Type B pancreatic cell (in vitro differentiated cells): ENCODE measurements around the gene FAM53A. TPM values are rescaled to one million over a fixed set of nuclear protein-coding genes. Genes with fewer than 3 reads are reported as not detected.

ENCODE experiments used
- DNase-seq: peaks from one replicate; pipeline ENCODE4 v3.0.0; 2021; ENCODE audit warnings: mixed read lengths; ENCODE audit not compliant: unreplicated experiment; ENCODE audit errors: extremely low spot score
- H3K27ac Mint-ChIP-seq: 2 replicates; pipeline ENCODE4 v1.8.0; 2021; ENCODE audit warnings: mild to moderate bottlenecking, mixed read lengths
- H3K27me3 Mint-ChIP-seq: 2 replicates; pipeline ENCODE4 v1.8.0; 2021; ENCODE audit warnings: mixed read lengths
- H3K36me3 Mint-ChIP-seq: 2 replicates; pipeline ENCODE4 v1.8.0; 2021; ENCODE audit warnings: mixed read lengths
- H3K4me1 Mint-ChIP-seq: one replicate; pipeline ENCODE4 v1.8.0; 2021; ENCODE audit warnings: mixed read lengths; ENCODE audit not compliant: unreplicated experiment
- H3K4me3 Mint-ChIP-seq: 2 replicates; pipeline ENCODE4 v1.8.0; 2021; ENCODE audit warnings: mild to moderate bottlenecking, mixed read lengths
- H3K9me3 Mint-ChIP-seq: 2 replicates; pipeline ENCODE4 v1.8.0; 2021; ENCODE audit warnings: mixed read lengths
- CTCF ChIP-seq: fragments of 200-600 bp; sonication (generic); conservative IDR thresholded peaks from 2 replicates; pipeline ENCODE4 v1.5.0; 2021; ENCODE audit warnings: antibody characterized with exemption, mild to moderate bottlenecking
- total RNA-seq: library from RNA; stranded (reverse); gene quantifications from 2 replicates; pipeline ENCODE4 v1.2.1, GENCODE V29; 2021; ENCODE audit warnings: low replicate concordance

Gene FAM53A
- total RNA-seq, 1 donor from 2014 or later = 3.2 TPM

- no peak for DNase-seq
- Mint-ChIP-seq H3K27ac (no peak overlapping the region), H3K36me3 (no peaks in the 10 kb centered on the region), H3K4me3 (no peak overlapping the region), H3K4me1 (peaks cover 3% of the 10 kb centered on the region), H3K9me3 (no peaks in the 10 kb centered on the region), H3K27me3 (no peaks in the 10 kb centered on the region)
- TF ChIP-seq CTCF = no peak
These were observed 71.6 kb downstream of the FAM53A start for GRCh38 chr4:1612278-1613098.

DNA sequence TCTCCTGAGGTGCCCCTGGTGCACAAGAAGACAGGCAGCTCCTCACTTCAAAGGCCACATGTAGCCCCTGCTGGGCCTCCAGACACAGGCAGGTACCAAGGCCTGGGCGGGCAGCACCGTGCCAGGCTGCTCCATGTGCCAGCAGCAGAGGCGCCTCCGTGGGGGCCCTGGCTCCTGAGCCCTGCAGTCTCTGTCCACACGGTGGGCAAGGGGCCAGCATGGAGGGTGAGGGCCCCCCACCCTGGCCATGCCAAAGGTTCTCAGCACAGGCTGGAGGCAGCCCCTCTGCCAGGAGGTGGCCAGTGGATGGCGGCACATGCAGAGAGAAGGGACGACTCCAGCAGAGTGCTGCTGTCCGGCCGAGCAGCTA is 72.6 kb downstream of the FAM53A start:
- DNase-seq = no peak
- no peak for TF ChIP-seq CTCF
- Mint-ChIP-seq H3K27me3 (no peaks in the 10 kb centered on the region), H3K4me1 (peaks cover 3% of the 10 kb centered on the region), H3K4me3 (no peak overlapping the region), H3K36me3 (no peaks in the 10 kb centered on the region), H3K9me3 (no peaks in the 10 kb centered on the region), H3K27ac (no peak overlapping the region)

DNA sequence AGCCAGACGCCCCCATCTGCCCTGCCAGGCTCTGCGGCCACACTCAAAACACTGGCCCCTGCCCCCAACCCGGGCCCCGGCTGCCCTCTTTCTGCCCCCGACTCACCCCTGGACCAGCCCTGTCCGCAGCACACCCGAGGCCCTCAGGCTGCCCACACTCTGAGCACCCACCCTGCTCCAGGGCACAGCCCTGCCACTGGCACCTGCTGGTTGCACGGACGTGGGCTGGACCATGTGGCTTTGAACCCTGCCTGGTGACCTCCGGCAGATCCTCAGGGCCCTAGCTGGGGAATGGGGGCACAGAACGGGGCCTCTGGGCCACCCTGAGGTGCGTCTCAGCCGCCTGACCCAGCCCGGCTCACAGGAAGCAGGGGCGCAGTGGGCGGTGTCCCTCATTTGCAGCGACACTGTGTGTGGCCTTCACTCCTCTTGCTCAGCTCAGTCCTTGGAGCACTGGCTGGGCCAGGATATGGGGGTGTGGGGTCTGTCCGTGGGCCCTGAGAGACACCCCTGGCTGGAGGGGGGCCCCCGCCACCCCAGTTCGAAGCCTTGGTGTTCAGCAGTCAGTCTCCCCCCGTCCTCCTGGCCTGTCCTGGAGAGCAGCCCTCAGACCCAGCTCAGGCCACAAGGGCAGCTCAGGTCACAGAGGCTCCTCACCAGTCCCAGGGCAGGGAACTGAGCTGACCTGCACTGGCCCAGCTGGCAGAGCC is 73.2 kb downstream of the FAM53A start:
- no peak for DNase-seq
- H3K4me3 Mint-ChIP-seq = no peak overlapping the region
- H3K4me1 Mint-ChIP-seq = peaks cover 3% of the 10 kb centered on the region
- H3K27ac Mint-ChIP-seq = no peak overlapping the region
- no peak for TF ChIP-seq CTCF
- no peaks in the 10 kb centered on the region for H3K27me3 Mint-ChIP-seq
- H3K9me3 Mint-ChIP-seq = no peaks in the 10 kb centered on the region
- no peaks in the 10 kb centered on the region for H3K36me3 Mint-ChIP-seq

DNA sequence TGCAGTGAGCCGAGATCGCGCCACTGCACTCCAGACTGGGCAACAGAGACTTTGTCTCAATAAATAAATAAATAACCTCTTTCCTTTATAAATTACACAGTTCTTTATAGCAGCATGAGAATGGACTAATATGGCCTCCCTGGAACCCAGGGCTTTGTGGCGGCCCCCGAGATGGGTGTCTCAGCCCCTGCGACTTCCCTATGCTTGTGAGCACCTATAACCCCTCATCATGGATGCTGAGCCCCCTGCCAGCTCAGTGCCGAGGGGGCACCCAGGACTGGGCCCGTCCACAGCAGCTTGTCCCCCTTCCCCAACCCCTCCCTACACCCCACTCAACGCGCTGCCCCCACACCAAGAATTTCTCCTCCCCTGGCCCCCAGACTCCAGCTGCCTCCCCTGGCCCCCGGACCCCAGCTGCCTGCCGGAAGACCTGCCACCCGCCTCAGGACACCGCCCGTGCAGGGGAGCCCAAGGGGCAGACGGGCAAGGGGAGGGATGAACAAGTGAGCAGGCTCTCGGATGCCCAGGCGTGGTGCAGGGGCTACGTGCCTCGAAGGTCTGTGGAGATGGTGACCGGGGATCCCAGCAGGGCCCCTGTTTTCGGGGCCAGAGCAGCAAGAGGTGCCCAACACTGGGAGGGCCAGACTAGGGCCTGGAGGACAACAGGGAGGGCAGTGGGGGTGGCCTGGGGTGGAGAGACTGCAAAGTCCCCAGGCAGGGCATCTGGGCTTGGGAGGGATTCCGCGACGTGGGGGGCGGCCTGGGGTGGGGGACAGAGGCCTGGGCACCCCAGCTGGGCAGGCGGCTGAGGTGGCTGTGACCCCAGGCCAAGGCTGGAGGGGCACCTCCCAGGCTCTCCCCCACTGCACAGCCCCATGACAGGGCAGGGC is 74.0 kb downstream of the FAM53A start:
- no peak for DNase-seq
- Mint-ChIP-seq H3K4me3 (no peak overlapping the region), H3K27ac (no peak overlapping the region), H3K27me3 (no peaks in the 10 kb centered on the region), H3K9me3 (no peaks in the 10 kb centered on the region), H3K4me1 (peaks cover 3% of the 10 kb centered on the region), H3K36me3 (no peaks in the 10 kb centered on the region)
- no peak for TF ChIP-seq CTCF

DNA sequence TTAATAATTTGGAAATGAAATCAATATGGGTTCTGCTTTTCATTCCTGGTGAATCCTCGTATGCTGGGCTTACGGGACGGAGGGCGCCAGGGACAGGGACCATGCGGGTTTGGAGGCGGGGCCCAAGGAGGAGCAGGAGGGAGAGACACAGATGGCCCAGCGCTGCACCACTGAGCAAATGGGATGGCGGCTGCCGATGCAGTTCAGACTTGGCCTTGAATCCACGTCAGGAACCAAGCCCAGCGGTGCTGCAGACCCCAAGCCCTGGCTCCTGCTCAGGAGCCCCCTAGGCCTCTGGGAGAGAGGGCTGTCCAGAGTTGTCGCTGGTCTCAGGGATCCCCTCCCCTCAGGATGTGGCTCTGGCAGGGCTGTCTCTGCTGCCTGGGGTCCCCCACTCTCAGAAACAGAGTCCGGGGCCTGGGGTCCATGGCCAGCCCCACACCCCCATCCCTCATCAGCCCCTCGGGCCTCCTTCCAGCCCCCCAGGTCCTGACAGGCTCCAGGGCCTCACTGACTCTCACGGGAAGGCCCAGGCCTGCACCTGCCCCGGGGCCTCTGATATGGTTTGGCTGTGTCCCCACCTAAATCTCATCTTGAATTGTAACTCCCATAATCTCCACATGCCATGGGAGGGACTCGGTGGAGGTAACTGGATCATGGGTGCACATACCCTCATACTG is 75.2 kb downstream of the FAM53A start:
- Mint-ChIP-seq H3K4me3 (no peak overlapping the region), H3K27ac (no peak overlapping the region), H3K27me3 (no peaks in the 10 kb centered on the region), H3K4me1 (peaks cover 3% of the 10 kb centered on the region), H3K9me3 (no peaks in the 10 kb centered on the region), H3K36me3 (no peaks in the 10 kb centered on the region)
- DNase-seq = no peak
- TF ChIP-seq CTCF = no peak
